ENCODE measurements around the gene MDC1. TPM values are rescaled to one million over a fixed set of nuclear protein-coding genes. Genes with fewer than 3 reads are reported as not detected.

Gene MDC1
- total RNA-seq, 6 experiments from 2014 or later = 8.8 to 15.5 (median 12.1) TPM

DNA sequence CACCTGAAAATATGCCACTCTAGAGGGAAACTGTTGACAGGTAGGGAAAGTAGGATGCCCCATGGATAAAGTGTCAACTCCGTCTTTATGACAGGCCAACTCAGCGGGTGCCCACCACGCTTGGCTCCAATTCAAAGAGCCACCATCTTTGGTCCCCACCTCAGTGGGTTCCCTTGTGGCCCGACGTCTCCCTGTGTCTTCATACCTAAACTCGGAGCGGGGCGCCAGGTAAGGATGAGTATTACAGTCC is 277 bp downstream of the MDC1 start:
- H3K27ac ChIP-seq = peak overlapping the region; percentile 71 to 74 (median 73)
- ATAC-seq (no peak), DNase-seq (no peak)
- intact Hi-C loops (cut with DNase I) = no loop called here
- H3K9me3 ChIP-seq = no peaks in the 10 kb centered on the region
- 0% methylated on average over 4 of the region's 8 CpGs for WGBS (ENCODE audit: insufficient coverage, low coverage, low lambda C conversion rate, missing lambda C conversion rate)
- peak overlapping the region; percentile 54 to 73 (median 64) for H3K4me3 ChIP-seq
- peaks cover 0 to 15% (median 8%) of the 10 kb centered on the region in 4 donors for H3K36me3 ChIP-seq
- peaks cover 0 to 28% (median 6%) of the 10 kb centered on the region in 4 donors for H3K4me1 ChIP-seq
- no peaks in the 10 kb centered on the region for H3K27me3 ChIP-seq
- TF ChIP-seq POLR2A (IDR thresholded peaks at IDR 0.05) = no peak
- TF ChIP-seq CTCF (IDR thresholded peaks at IDR 0.05) = no peak

DNA sequence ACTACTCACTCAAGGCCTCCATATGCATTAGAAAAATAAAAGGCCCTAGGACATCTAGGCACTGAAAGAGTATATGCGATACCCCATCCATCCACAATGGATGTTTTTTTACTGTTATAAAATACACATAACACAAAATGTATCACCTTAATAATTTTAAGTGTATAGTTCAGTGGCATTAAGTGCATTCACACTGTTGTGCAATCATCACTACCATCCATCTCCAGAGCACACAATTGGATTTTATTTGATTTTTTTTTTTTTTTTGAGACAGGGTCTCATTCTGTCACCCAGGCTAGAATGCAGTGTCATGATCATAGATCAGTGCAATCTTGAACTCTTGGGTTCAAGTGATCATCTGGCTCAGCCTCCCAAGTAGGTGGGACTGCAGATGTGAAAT is 2.8 kb downstream of the MDC1 start:
- WGBS (ENCODE audit: insufficient coverage, low coverage, low lambda C conversion rate, missing lambda C conversion rate) = 100% methylated on average over 1 of the region's 1 CpG
- no peak for DNase-seq
- no peak overlapping the region for H3K27ac ChIP-seq
- no peak for TF ChIP-seq POLR2A (IDR thresholded peaks at IDR 0.05)
- TF ChIP-seq CTCF (IDR thresholded peaks at IDR 0.05) = no peak
- H3K4me1 ChIP-seq = peaks cover 0 to 33% (median 10%) of the 10 kb centered on the region in 4 donors
- peaks cover 0 to 15% (median 8%) of the 10 kb centered on the region in 4 donors for H3K36me3 ChIP-seq
- no peak for ATAC-seq
- intact Hi-C loops (cut with DNase I) = no loop called here
- no peaks in the 10 kb centered on the region for H3K9me3 ChIP-seq
- no peak overlapping the region for H3K4me3 ChIP-seq
- no peaks in the 10 kb centered on the region for H3K27me3 ChIP-seq

GRCh38 chr6:30712441-30712945 is 4.6 kb downstream of the MDC1 start:
- WGBS (ENCODE audit: insufficient coverage, low coverage, low lambda C conversion rate, missing lambda C conversion rate) = 73% methylated on average over 4 of the region's 7 CpGs
- no peaks in the 10 kb centered on the region for H3K9me3 ChIP-seq
- TF ChIP-seq CTCF (IDR thresholded peaks at IDR 0.05) = no peak
- TF ChIP-seq POLR2A (IDR thresholded peaks at IDR 0.05) = no peak
- intact Hi-C loops (cut with DNase I) = no loop called here
- H3K36me3 ChIP-seq = peaks cover 0 to 15% (median 8%) of the 10 kb centered on the region in 4 donors
- H3K4me3 ChIP-seq = no peak overlapping the region
- peaks cover 0 to 32% (median 13%) of the 10 kb centered on the region in 4 donors for H3K4me1 ChIP-seq
- peak in 1 of 3 donors; percentile 19 for DNase-seq
- no peak for ATAC-seq
- no peak overlapping the region for H3K27ac ChIP-seq
- H3K27me3 ChIP-seq = no peaks in the 10 kb centered on the region

GRCh38 chr6:30711758-30712380 is 5.2 kb downstream of the MDC1 start:
- Histone ChIP-seq H3K27me3 (no peaks in the 10 kb centered on the region), H3K36me3 (peaks cover 0 to 15% (median 8%) of the 10 kb centered on the region in 4 donors), H3K4me3 (no peak overlapping the region), H3K4me1 (peaks cover 0 to 38% (median 16%) of the 10 kb centered on the region in 4 donors), H3K27ac (no peak overlapping the region), H3K9me3 (no peaks in the 10 kb centered on the region)
- WGBS (ENCODE audit: insufficient coverage, low coverage, low lambda C conversion rate, missing lambda C conversion rate) = 80% methylated on average over 1 of the region's 1 CpG
- ATAC-seq = no peak
- TF ChIP-seq CTCF (IDR thresholded peaks at IDR 0.05) = no peak
- no peak for TF ChIP-seq POLR2A (IDR thresholded peaks at IDR 0.05)
- peak in 1 of 3 donors; percentile 5 for DNase-seq
- intact Hi-C loops (cut with DNase I) = no loop called here
